Cardiac muscle cell (in vitro differentiated cells and primary cell): ENCODE measurements around the gene DUSP8. TPM values are rescaled to one million over a fixed set of nuclear protein-coding genes. Genes with fewer than 3 reads are reported as not detected.

Source experiments
- DNase-seq, 2 donors: peaks; one replicate each; pipeline versions ENCODE4 v3.0.0 to v3.0.0-alpha.2; 2010 to 2017; ENCODE audit warnings: low read depth in 1 of 2, low spot score in 1 of 2
- H3K27ac ChIP-seq: fragments of 200-600 bp; sonication (generic); 2 replicates; pipeline ENCODE4 v1.5.1; 2016
- H3K27me3 ChIP-seq: fragments of 200-600 bp; sonication (generic); 2 replicates; pipeline ENCODE4 v1.6.0; 2016; ENCODE audit warnings: control low read depth
- H3K36me3 ChIP-seq: fragments of 200-600 bp; sonication (generic); 2 replicates; pipeline ENCODE4 v1.5.1; 2016; ENCODE audit warnings: control low read depth
- H3K4me1 ChIP-seq: fragments of 200-600 bp; sonication (generic); 2 replicates; pipeline ENCODE4 v1.8.1; 2017; ENCODE audit warnings: low read depth, mild to moderate bottlenecking, mixed run types
- H3K4me3 ChIP-seq: fragments of 200-600 bp; sonication (generic); 2 replicates; pipeline ENCODE4 v1.5.1; 2016; ENCODE audit warnings: mild to moderate bottlenecking
- H3K9me3 ChIP-seq: fragments of 200-600 bp; sonication (generic); 2 replicates; pipeline ENCODE4 v1.5.1; 2017; ENCODE audit warnings: low read depth, mild to moderate bottlenecking, control low read depth
- CTCF ChIP-seq: IDR thresholded peaks from 2 replicates; pipeline ENCODE4 v1.5.1; 2012; ENCODE audit warnings: low read depth, mild to moderate bottlenecking, low read length
- polyA plus RNA-seq: library from polyadenylated mRNA; unstranded; fragments of >200 nt; fragmentation: Nextera tagmentation; extraction: Ambion mirVana; gene quantifications from 2 replicates; pipeline ENCODE4 v1.2.1, GENCODE V29; 2016
- total RNA-seq: library from RNA; depleted of rRNA; stranded (reverse); fragments of >200 nt; gene quantifications from 2 replicates; pipeline ENCODE4 v1.2.3, GENCODE V29; 2016

The DUSP8 gene
- total and polyA plus RNA-seq, 2 experiments from 2014 or later, result 0.51 to 0.59 TPM

- Histone ChIP-seq H3K9me3 (no peaks in the 10 kb centered on the region), H3K27me3 (peaks cover 78% of the 10 kb centered on the region), H3K4me3 (no peak overlapping the region), H3K36me3 (no peaks in the 10 kb centered on the region), H3K27ac (no peak overlapping the region), H3K4me1 (no peaks in the 10 kb centered on the region)
- no peak for TF ChIP-seq CTCF
- no peak for DNase-seq
Measured at GRCh38 chr11:1560649-1561251, 11.3 kb downstream of the DUSP8 start.

GRCh38 chr11:1560002-1560648, 11.9 kb downstream of the DUSP8 start:
- no peak overlapping the region for H3K27ac ChIP-seq
- H3K4me1 ChIP-seq, result no peaks in the 10 kb centered on the region
- H3K27me3 ChIP-seq, result peaks cover 78% of the 10 kb centered on the region
- H3K9me3 ChIP-seq, result no peaks in the 10 kb centered on the region
- no peak overlapping the region for H3K4me3 ChIP-seq
- H3K36me3 ChIP-seq, result no peaks in the 10 kb centered on the region
- TF ChIP-seq CTCF, result no peak
- DNase-seq, result no peak

- TF ChIP-seq CTCF, result no peak
- Histone ChIP-seq H3K27ac (no peak overlapping the region), H3K36me3 (no peaks in the 10 kb centered on the region), H3K4me3 (no peak overlapping the region), H3K4me1 (no peaks in the 10 kb centered on the region), H3K27me3 (peaks cover 83% of the 10 kb centered on the region), H3K9me3 (no peaks in the 10 kb centered on the region)
- DNase-seq, result peak in 1 of 2 donors; percentile 83
Measured at GRCh38 chr11:1559111-1559951, 12.7 kb downstream of the DUSP8 start.

GRCh38 chr11:1558775-1559110, 13.3 kb downstream of the DUSP8 start:
- Histone ChIP-seq H3K4me1 (no peaks in the 10 kb centered on the region), H3K27ac (no peak overlapping the region)

More at GRCh38 chr11:1558775-1559110, 13.3 kb downstream of the DUSP8 start:
- Histone ChIP-seq H3K4me3 (no peak overlapping the region), H3K9me3 (no peaks in the 10 kb centered on the region), H3K27me3 (peaks cover 84% of the 10 kb centered on the region), H3K36me3 (no peaks in the 10 kb centered on the region)
- DNase-seq, result no peak
- TF ChIP-seq CTCF, result no peak
